ENCODE data around the gene SHISA7.

DNA sequence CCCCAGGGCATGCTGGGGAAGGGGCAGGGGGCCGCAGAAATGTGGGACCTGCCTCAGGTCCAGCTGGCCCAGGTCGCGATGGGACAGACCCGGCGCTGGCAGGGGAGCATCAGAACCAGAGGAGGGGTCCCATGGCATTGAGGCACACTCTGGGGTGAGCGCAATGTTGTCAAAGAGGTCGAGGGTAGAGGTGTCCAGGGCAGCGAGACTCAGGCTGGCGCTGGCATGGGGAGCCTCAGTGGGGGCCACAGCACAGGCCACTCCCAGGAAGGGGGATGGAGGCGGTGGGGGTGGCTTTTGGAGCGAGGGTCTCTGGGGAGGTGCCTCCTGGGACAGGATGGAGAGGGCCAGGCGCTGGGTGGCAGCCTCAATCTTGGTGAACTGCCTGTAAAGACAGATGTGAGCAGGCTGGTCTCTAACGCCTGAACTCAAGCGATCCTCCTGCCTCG, 20.5 kb upstream of the SHISA7 start:
- TF ChIP-seq, protein P1, sequence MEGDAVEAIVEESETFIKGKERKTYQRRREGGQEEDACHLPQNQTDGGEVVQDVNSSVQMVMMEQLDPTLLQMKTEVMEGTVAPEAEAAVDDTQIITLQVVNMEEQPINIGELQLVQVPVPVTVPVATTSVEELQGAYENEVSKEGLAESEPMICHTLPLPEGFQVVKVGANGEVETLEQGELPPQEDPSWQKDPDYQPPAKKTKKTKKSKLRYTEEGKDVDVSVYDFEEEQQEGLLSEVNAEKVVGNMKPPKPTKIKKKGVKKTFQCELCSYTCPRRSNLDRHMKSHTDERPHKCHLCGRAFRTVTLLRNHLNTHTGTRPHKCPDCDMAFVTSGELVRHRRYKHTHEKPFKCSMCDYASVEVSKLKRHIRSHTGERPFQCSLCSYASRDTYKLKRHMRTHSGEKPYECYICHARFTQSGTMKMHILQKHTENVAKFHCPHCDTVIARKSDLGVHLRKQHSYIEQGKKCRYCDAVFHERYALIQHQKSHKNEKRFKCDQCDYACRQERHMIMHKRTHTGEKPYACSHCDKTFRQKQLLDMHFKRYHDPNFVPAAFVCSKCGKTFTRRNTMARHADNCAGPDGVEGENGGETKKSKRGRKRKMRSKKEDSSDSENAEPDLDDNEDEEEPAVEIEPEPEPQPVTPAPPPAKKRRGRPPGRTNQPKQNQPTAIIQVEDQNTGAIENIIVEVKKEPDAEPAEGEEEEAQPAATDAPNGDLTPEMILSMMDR (IDR thresholded peaks at IDR 0.05): no peak
- TF ChIP-seq EZH2 (IDR thresholded peaks at IDR 0.05) (no peak), EZH2phosphoT487 (IDR thresholded peaks at IDR 0.05) (no peak)
